Hepatocyte (in vitro differentiated cells): ENCODE data around the gene MON1B. TPM values are rescaled to one million over a fixed set of nuclear protein-coding genes. Genes with fewer than 3 reads are reported as not detected.
A peak's percentile ranks its signal among the peaks of the same experiment; 100 is the strongest.

Experiments
- DNase-seq: peaks from one replicate; pipeline ENCODE4 v3.0.0-alpha.2; 2016; ENCODE audit warnings: low spot score
- H2AFZ ChIP-seq: fragments of 200-600 bp; sonication (generic); 2 replicates; pipeline ENCODE4 v1.6.0; 2016; ENCODE audit warnings: antibody characterized with exemption, mild to moderate bottlenecking
- H3K27ac ChIP-seq: fragments of 200-600 bp; sonication (generic); 2 replicates; pipeline ENCODE4 v1.5.1; 2016; ENCODE audit warnings: mild to moderate bottlenecking
- H3K27me3 ChIP-seq: fragments of 200-600 bp; sonication (generic); 2 replicates; pipeline ENCODE4 v1.6.1; 2016
- H3K36me3 ChIP-seq: fragments of 200-600 bp; sonication (generic); replicated peaks from 2 replicates; pipeline ENCODE4 v1.5.1; 2016; ENCODE audit warnings: low read depth; ENCODE audit not compliant: insufficient read depth
- H3K4me1 ChIP-seq: fragments of 200-600 bp; sonication (generic); 2 replicates; pipeline ENCODE4 v1.5.1; 2016; ENCODE audit warnings: mild to moderate bottlenecking, moderate library complexity; ENCODE audit not compliant: insufficient read depth
- H3K4me2 ChIP-seq: fragments of 200-600 bp; sonication (generic); 2 replicates; pipeline ENCODE4 v1.6.0; 2016
- H3K4me3 ChIP-seq: fragments of 200-600 bp; sonication (generic); 2 replicates; pipeline ENCODE4 v1.5.1; 2016; ENCODE audit warnings: mild to moderate bottlenecking
- H3K79me2 ChIP-seq: fragments of 200-600 bp; sonication (generic); 2 replicates; pipeline ENCODE4 v1.6.0; 2017; ENCODE audit warnings: mild to moderate bottlenecking
- H3K9me2 ChIP-seq: fragments of 200-600 bp; sonication (generic); replicated peaks from 2 replicates; pipeline ENCODE4 v1.6.0; 2017; ENCODE audit warnings: mild to moderate bottlenecking; ENCODE audit not compliant: insufficient read depth
- H3K9me3 ChIP-seq: fragments of 200-600 bp; sonication (generic); 2 replicates; pipeline ENCODE4 v1.5.1; 2016; ENCODE audit warnings: low read depth, mild to moderate bottlenecking
- H4K20me1 ChIP-seq: fragments of 200-600 bp; sonication (generic); 2 replicates; pipeline ENCODE4 v1.6.0; 2016; ENCODE audit warnings: mild to moderate bottlenecking; ENCODE audit not compliant: insufficient read depth, poor library complexity, severe bottlenecking
- CTCF ChIP-seq: fragments of 200-600 bp; sonication (generic); IDR thresholded peaks from 2 replicates; pipeline ENCODE4 v1.5.1; 2016; ENCODE audit warnings: antibody characterized with exemption, mild to moderate bottlenecking; ENCODE audit not compliant: poor library complexity
- EZH2 ChIP-seq: fragments of 200-600 bp; sonication (generic); IDR thresholded peaks from 2 replicates; pipeline ENCODE4 v1.6.1; 2016; ENCODE audit warnings: antibody characterized with exemption, mild to moderate bottlenecking, borderline replicate concordance
- EZH2phosphoT487 ChIP-seq: fragments of 200-600 bp; sonication (generic); IDR thresholded peaks from one replicate; pipeline ENCODE4 v1.6.1; 2018; ENCODE audit warnings: antibody characterized with exemption, mild to moderate bottlenecking, low read depth, moderate library complexity; ENCODE audit not compliant: unreplicated experiment, severe bottlenecking
- WGBS: methylation state at CpG from one replicate; pipeline ENCODE4 v1.1.6; 2016; ENCODE audit warnings: low lambda C conversion rate; ENCODE audit errors: missing lambda C conversion rate; 5-methylcytosine and 5-hydroxymethylcytosine counted together
- polyA plus RNA-seq: library from polyadenylated mRNA; unstranded; fragments of >200 nt; fragmentation: Nextera tagmentation; extraction: Ambion mirVana; gene quantifications from 2 replicates; pipeline ENCODE4 v1.2.1, GENCODE V29; 2016
- total RNA-seq: library from RNA; depleted of rRNA; stranded (reverse); fragments of >200 nt; gene quantifications from 2 replicates; pipeline ENCODE4 v1.2.3, GENCODE V29; 2014

The MON1B gene
- 13.4 and 13.5 TPM in 2 replicates for total RNA-seq
- 35.4 and 42.3 TPM in 2 replicates for polyA plus RNA-seq

GRCh38 chr16:77190478-77191258 lies at the start of gene MON1B:
Gene MON1B (plus strand): TSS chr16:77191190. CDS start chr16:77191486, 296 bp downstream.
- WGBS = under 1% methylated on average over 63 of the region's 63 CpGs
- TF ChIP-seq CTCF = no peak
- no peak for TF ChIP-seq EZH2
- no peak for TF ChIP-seq EZH2phosphoT487

GRCh38 chr16:77143364-77143763 lies 47.6 kb upstream of the MON1B start:
- Histone ChIP-seq H3K36me3 (no peaks in the 10 kb centered on the region), H3K9me2 (no peaks in the 10 kb centered on the region), H3K4me2 (no peak overlapping the region)

More at GRCh38 chr16:77190478-77191258, at the start of gene MON1B:
- Histone ChIP-seq H3K4me2 (peak within 1 kb of the TSS; percentile 87), H3K4me3 (peak within 1 kb of the TSS; percentile 38), H3K79me2 (peaks cover 22% of the 10 kb centered on the region), H3K4me1 (peaks cover 8% of the 10 kb centered on the region), H3K9me2 (no peaks in the 10 kb centered on the region), H3K36me3 (no peaks in the 10 kb centered on the region), H3K27me3 (no peaks in the 10 kb centered on the region), H2AFZ (peak within 1 kb of the TSS; percentile 86), H3K27ac (peak within 1 kb of the TSS; percentile 85), H4K20me1 (no peaks in the 10 kb centered on the region), H3K9me3 (no peaks in the 10 kb centered on the region)
- DNase-seq = peak; percentile 98

GRCh38 chr16:77148121-77148520 lies 42.9 kb upstream of the MON1B start:
- no peak for DNase-seq
- H3K79me2 ChIP-seq = no peaks in the 10 kb centered on the region
- no peaks in the 10 kb centered on the region for H3K9me2 ChIP-seq
- H3K4me1 ChIP-seq = no peaks in the 10 kb centered on the region
- H3K4me3 ChIP-seq = no peak overlapping the region
- H2AFZ ChIP-seq = no peak overlapping the region
- H3K4me2 ChIP-seq = no peak overlapping the region
- no peak overlapping the region for H3K27ac ChIP-seq
- no peaks in the 10 kb centered on the region for H4K20me1 ChIP-seq
- 79% methylated on average over 4 of the region's 4 CpGs for WGBS
- H3K9me3 ChIP-seq = peaks cover 8% of the 10 kb centered on the region
- no peaks in the 10 kb centered on the region for H3K27me3 ChIP-seq
- TF ChIP-seq CTCF (no peak), EZH2phosphoT487 (no peak)
- no peaks in the 10 kb centered on the region for H3K36me3 ChIP-seq

More at GRCh38 chr16:77143364-77143763, 47.6 kb upstream of the MON1B start:
- Histone ChIP-seq H3K4me3 (no peak overlapping the region), H3K27ac (no peak overlapping the region), H2AFZ (no peak overlapping the region), H3K27me3 (no peaks in the 10 kb centered on the region), H3K4me1 (no peaks in the 10 kb centered on the region), H4K20me1 (no peaks in the 10 kb centered on the region), H3K79me2 (no peaks in the 10 kb centered on the region), H3K9me3 (peaks cover 8% of the 10 kb centered on the region)
- no peak for DNase-seq
- TF ChIP-seq CTCF = no peak
- TF ChIP-seq EZH2phosphoT487 = no peak
